Gastrocnemius medialis (tissue), 4 donors: Measurements from ENCODE around the gene TAF11.

ENCODE experiments used
- CTCF ChIP-seq, 5 experiments: fragments of 450-650 bp in 3 of 5; fragments of 200-600 bp in 2 of 5; sonication (generic) in 2 of 5; IDR thresholded peaks in 4 of 5; conservative IDR thresholded peaks in 1 of 5; 1 replicate in 4 of 5; 2 replicates in 1 of 5; pipeline ENCODE4 v1.5.1; 2016 to 2019; ENCODE audit warnings: antibody characterized with exemption in 5 of 5, mild to moderate bottlenecking in 3 of 5, moderate library complexity in 3 of 5
- POLR2A ChIP-seq, 2 donors: fragments of 450-650 bp; IDR thresholded peaks; one replicate each; pipeline ENCODE4 v1.6.1; 2017; ENCODE audit warnings: antibody characterized with exemption in 2 of 2, mild to moderate bottlenecking in 2 of 2, moderate library complexity in 2 of 2

- TF ChIP-seq CTCF (IDR thresholded peaks at IDR 0.05 in 4 of 5, conservative IDR thresholded peaks at IDR 0.05 in 1 of 5) (no peak), POLR2A (IDR thresholded peaks at IDR 0.05) (no peak)
Observed at GRCh38 chr6:34859951-34860350, 27.9 kb downstream of the TAF11 start.
